Bone marrow (tissue), 2 donors: Measurements from ENCODE around the gene INTS1.

ENCODE experiments used
- DNase-seq, 2 donors: peaks; one replicate each; lab custom pipeline; 2025; lab: John Stamatoyannopoulos, UW

INTS1 gene, protein sequence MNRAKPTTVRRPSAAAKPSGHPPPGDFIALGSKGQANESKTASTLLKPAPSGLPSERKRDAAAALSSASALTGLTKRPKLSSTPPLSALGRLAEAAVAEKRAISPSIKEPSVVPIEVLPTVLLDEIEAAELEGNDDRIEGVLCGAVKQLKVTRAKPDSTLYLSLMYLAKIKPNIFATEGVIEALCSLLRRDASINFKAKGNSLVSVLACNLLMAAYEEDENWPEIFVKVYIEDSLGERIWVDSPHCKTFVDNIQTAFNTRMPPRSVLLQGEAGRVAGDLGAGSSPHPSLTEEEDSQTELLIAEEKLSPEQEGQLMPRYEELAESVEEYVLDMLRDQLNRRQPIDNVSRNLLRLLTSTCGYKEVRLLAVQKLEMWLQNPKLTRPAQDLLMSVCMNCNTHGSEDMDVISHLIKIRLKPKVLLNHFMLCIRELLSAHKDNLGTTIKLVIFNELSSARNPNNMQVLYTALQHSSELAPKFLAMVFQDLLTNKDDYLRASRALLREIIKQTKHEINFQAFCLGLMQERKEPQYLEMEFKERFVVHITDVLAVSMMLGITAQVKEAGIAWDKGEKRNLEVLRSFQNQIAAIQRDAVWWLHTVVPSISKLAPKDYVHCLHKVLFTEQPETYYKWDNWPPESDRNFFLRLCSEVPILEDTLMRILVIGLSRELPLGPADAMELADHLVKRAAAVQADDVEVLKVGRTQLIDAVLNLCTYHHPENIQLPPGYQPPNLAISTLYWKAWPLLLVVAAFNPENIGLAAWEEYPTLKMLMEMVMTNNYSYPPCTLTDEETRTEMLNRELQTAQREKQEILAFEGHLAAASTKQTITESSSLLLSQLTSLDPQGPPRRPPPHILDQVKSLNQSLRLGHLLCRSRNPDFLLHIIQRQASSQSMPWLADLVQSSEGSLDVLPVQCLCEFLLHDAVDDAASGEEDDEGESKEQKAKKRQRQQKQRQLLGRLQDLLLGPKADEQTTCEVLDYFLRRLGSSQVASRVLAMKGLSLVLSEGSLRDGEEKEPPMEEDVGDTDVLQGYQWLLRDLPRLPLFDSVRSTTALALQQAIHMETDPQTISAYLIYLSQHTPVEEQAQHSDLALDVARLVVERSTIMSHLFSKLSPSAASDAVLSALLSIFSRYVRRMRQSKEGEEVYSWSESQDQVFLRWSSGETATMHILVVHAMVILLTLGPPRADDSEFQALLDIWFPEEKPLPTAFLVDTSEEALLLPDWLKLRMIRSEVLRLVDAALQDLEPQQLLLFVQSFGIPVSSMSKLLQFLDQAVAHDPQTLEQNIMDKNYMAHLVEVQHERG (N-terminal part only)

DNA sequence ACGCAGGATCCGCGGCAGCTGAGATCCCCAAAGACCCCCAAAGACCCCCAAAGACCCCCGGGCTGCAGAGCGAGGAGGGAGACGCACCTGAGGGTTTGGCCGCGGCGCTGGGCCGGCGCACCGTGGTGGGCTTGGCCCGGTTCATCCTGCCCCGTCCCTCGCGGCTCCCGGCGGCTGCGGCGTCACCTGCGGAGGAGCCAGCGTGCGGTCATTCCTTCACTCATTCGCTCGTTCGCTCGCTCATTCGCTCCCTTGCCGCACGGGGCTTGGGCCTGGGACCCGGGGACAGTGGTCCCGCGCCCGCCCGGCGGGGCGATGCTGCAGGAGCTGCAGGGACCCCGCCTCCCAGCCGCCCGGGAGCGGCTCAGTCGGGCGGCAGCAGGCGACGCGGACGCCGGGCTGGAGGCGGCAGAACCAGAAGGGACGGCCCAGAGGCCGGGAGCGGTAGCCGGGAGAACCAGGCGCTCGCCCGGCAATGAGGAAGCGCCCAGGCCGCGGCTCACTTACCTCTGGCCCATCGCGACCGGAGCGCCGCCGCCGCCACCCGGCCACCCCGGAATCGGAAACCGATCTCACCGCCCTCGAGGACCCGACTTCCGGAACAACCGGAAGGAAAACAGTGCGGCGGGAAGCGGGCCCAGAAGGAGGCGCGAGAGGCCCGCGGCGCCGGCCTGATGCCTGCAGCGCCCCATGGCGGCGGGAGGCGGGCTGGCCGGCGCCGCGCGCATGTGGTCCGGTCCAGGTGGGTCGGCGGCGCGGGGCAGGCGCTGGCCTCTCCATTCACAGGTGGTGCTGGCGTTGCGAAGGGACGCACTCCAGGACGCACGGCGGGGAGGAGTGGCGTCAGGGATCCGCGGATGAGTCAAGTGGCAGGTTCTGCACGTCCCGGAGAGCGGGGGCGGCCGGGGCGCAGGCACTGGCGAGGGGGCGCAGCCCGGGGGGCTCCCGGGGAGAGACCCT lies at the start of gene INTS1:
INTS1 (minus strand) TSS at position 574 of the 960 bp plus-strand sequence; CDS start at position 145, 429 bp downstream.
- DNase-seq = peak; percentile 68 to 71

DNA sequence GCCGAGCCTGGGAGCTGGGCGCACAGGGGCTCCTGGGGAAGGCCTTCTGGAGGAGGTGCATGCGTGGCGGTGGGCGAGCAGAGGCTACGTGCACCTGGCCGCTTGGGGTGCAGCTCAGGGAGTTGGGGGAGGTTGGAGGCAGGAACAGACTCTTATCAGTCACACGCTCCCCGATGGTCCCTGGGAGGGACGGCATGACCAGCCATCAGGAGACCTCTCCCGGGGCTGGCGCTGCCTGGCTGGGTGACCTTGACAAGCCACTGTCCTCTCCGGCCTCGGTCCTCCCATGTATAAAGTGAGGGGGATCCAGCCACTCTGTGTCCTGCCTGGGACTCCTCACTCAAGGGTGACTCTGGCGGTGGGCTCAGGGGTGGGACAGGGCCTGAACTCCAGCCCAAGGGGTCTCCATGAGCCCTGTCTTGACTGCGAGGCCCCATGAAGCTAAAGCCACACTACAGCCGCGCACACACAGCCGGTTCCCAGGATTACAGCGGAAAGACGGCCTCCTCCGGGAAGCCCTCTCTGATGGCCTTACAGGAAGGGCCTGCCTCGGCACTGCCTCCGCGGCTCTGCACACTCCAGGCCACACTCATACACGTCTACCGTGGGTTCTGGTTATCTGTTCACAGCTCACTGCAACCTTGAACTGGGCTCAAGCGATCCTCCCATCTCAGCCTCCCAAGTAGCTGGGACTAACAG lies 49.5 kb upstream of the INTS1 start:
- DNase-seq = no peak

DNA sequence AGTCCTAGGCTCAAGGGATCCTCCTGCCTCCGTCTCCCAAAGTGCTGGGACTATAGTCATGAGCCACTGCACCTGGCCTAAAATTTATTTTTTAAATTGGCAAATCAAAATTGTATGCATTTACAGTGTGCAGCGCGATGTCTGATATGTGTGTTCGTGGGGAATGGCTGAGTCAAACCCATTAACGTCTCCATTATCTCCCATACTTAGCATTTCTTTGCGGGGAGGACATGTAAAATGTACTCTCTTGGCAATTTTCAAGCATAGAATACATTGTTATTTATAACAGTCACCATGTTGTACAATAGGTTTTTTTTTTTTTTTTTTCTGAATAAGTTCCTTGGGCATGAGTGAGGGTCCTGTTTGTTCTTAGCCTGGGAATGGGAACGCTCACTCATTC lies 48.0 kb upstream of the INTS1 start:
- no peak for DNase-seq

DNA sequence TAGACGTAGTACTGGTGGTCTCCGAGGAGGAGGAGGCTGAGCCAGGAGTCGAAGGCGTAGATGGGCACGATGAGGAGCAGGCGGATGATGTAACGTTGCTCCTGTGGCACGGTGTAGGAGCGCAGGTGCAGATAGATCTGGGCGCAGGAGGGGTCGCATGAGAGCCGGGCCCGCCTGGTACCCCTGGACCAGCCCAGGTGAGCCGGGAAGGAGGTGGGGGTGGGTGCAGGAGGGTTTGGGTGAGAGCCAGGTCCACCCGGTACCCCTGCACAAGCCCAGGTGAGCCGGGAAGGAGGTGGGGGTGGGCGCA lies 46.6 kb upstream of the INTS1 start:
- no peak for DNase-seq

DNA sequence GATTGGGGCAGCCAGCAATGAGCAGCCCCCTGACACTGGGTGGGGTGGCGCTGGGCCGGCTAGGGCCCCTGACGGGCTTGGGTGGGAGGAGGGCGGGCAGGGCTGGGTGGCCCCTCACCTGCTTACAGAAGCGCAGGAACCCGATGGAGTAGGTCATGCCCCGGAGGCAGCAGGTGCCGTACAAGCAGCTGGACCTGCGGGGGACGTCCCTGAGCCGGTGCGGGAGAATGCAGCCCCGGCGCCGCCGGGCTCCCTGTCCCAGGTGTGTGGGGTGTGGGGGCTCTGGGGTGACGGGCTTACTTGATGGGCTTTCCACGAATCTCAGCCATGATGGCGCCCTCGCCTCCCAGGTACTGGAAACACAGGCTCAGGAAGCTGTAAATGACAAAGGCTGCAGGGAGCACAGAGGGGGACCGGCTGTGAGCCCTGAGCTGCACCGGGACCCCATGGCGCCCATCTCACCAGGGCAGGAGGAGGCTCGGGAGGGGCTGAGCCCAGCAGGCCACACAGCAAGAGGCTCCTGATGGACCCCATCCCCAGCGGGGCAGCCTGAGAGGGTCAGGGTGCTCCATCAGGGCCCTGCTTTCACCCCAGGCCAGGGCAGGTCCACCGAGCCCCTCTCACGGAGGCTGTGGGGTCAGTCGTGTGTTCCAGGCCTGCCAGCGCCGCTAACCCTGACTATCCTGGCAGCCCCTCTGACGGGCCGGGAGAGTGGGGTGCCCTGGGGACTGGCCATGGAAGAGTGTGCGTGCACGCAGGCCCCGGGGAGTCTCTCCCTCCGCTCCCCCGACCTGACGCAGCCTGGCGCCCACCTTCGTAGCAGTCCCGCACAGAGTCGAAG lies 46.0 kb upstream of the INTS1 start:
- DNase-seq = no peak

DNA sequence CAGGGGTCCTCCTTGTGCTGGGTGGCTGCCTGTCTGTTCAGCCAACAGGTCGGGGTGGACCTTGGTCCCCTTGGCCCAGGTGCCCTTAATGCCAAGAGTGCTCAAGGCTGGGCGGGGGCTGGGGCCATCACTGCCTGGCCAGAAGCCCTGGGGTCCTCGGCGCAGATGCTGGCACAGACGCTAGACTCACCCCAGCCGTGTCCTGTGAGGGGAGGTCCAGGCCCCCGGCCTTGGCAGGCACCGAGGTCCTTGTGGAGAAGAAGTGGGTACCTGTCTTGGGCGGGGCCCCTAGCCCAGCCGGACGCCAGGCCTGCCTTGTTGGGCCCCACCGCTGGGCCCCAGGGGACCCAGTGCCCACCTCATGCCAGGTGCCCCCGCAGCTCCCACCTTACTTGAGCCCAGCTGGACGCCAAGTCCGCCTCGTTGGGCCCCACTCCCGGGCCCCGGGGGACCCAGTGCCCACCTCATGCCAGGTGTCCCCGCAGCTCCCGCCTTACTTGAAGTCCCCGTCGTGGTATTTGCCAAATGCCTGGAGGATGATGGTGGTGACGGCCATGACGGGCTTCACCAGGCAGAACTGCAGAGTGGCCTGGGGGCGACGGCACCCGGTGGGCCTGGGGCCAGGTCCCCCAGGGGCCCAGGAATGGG lies 45.3 kb upstream of the INTS1 start:
- DNase-seq = no peak

DNA sequence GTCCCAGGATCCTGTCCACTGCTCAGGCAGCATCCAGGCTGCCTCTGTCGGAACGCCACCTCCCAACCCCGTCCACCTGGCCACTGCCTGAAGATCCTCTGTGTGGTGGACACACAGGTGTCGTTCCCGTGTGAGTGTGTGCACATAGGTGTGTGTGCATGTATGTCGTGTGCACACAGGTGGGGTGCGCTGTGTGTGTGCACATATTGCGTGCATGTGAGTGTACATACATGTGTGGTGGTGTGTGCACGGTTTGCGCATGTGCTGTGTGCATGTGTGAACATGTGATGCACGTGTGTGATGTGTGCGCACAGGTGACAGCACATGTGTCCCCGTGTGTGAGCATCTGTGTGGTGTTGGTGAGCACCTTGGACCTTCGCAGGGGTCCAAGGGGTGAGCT lies 44.8 kb upstream of the INTS1 start:
- DNase-seq = no peak

DNA sequence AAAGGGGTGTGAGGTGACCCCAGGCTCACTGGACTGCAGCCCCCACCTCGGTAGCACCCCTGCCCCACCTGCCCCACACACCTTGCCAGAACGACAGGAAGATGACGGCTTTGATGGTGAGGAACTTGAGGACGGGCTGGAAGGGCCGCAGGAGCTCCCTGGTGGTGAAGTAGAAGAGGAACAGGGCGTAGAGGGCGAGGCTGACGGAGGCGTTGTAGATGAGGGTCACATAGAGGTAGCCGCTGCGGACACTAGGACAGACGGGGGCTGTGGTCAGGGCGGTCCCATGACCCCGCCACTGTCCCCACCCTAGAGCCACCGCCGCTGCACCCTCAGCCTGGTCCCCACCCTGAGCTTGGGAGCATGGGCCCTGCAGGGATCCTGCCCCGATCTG lies 44.2 kb upstream of the INTS1 start:
- DNase-seq = no peak

DNA sequence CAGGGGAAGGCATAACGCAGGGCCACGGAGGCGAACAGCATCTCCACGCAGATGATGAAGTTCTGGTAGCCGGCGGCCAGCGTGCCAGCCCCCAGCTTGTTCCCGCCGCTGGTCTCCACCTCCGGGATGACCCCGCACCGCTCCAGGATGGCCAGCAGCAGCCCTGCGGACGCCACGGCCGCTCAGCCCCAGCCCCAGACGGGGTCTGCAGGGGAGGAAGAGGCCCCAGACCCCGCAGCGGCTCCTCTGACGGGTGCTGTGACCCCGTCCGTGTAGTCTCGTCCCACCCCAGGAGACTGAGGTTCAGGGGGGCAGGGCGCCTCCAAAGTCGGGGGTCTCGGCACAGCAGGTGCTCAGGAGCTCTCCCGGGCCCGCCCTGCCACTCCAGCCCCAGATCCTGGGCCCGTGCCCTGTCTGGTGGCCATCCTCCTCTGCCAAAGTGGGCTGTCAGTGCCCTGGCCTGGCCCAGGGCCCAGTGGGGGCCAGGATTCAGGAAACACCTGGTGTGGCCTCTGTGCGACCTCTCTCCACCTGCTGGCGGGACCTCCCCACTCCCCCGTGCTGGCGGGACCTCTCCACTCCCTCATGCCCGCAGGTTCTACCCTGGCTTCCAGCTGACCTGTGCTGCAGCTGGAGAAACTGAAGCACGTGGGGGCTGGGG lies 43.7 kb upstream of the INTS1 start:
- no peak for DNase-seq

DNA sequence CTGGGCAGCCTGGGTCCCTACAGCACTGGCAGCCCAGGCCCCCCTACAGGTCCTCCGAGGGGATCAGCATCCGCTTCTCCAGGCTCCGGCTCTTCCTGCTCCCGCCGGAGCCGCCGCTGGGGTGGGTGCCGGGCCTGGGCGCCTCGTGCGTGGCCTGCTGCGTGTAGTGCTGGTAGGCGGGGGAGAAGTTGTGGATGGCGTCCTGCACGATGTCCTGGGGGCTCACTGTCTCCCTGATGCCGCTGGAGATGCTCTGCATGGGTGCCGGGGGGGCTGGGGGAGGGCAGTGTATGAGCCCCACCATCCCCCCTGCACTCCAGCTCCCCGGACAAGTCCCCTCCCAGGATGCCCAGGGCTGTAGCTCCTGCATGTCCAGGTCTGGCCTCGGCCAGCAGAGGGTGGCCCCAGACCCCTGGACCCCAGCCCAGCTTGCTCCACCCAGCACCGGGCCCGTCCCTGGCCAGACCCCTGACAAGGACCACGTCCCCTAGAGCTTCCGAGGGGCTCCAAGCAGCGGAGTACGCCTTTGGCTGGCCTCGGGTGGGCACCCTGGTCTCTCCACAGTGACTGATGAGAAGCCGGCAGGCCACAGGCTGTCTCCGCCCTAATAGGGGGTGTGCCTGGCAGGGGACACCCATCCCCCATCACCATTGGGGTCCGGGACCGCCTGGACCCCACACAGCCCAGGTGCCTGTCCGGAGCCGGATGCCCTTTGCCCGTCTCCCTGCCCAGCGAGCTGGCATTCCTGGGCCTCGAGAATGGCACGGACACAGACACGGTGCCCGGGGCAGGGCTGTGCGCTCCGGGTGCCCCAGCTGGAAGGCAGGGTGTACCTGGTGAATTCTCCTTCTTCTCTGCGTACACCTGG lies 43.0 kb upstream of the INTS1 start:
- DNase-seq = no peak

DNA sequence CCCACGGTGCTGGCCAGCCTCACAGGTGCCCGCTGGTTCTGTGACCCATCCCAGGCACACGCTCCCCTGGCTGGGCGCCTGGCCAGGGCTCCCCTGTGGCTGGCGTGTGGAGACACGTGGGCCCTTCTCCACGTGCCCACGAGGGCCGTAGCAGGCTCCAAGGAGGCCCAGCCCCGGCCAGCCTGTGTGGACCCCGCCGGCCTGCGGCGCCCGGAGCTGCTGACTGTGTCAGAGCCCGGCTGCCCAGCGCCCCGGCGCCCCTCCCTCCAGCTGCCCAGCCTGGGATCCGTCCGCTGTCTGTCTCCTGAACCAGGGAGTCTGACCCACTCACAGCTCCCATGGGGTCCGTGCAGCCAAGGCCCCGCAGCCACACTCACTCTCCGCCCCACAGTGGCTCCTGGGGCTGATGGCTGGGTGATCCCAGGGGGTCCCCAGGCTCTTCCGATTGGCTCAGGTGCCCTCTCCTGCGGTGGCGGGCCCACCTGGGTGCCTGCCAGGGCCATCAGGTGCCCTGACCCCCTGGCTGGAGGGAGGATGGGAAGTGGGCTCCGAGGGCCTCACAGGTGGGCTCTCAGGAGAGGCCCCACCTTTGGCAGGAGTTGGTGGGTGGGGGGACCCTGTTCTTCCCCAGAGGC lies 42.2 kb upstream of the INTS1 start:
- DNase-seq = no peak

DNA sequence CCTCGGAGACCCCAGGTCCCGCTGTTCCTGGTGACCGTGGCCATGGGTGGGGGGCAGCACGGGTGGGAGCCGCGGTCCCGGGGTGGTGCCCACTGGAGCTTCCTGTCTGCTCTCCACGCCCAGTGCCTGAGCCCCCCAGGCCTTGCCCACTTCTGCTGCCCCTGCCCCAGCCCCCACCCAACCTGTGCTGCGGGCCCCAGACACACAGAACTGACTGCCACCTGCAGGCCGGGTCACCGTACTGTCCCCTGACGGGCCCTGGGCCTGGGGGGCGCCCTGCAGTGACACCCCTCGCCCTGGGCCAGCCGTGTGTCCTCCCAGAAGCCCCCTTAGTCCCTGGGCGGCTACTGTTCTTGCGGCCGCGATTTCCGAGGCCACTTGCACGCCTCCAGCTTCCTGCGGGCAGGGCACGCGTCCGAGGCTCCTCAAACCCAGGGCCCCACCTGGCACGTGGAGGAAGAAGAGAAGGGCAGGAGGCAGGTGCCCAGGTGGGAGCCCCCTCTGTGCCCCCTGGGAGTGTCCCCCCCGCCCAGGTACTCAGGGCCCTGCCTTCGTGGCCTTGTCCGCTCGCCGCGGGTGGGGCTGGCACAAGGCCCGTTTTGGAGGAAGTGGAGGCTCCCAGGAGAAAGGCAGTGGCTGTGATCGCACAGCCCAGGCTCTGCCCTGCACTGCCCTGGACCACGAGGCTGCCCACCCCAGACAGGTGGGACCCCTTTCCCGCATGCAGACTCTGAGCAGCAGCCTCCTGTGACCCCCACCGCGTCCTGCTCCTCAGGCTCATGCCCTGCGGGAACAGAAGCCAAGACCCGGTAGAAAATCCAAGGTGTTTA lies 41.4 kb upstream of the INTS1 start:
- no peak for DNase-seq

DNA sequence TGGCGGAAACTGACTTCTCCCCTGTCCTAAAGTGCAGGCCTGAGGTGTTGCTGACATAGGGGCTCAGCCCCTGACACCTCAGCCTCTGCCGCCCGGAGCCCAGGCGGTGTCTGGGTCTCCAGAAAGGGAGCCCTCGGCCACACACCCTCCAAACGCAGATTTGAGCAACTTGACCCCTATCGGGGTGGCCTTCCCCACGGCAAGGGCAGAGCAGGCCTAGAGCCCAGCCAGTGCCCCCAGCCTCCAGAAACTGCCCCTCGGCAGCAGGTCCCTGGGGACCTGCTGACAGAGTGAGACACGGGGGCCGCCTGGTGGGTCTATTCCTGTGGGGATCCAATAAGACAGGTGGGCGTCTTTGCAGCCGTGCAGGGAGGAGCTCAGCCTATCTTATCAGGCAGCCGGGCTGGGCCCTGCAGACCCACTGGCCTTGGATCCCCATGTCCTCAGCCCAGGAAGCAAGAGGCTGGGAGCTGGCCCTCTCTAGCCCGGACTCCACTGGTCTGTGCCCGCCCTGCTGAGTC lies 40.8 kb upstream of the INTS1 start:
- no peak for DNase-seq

DNA sequence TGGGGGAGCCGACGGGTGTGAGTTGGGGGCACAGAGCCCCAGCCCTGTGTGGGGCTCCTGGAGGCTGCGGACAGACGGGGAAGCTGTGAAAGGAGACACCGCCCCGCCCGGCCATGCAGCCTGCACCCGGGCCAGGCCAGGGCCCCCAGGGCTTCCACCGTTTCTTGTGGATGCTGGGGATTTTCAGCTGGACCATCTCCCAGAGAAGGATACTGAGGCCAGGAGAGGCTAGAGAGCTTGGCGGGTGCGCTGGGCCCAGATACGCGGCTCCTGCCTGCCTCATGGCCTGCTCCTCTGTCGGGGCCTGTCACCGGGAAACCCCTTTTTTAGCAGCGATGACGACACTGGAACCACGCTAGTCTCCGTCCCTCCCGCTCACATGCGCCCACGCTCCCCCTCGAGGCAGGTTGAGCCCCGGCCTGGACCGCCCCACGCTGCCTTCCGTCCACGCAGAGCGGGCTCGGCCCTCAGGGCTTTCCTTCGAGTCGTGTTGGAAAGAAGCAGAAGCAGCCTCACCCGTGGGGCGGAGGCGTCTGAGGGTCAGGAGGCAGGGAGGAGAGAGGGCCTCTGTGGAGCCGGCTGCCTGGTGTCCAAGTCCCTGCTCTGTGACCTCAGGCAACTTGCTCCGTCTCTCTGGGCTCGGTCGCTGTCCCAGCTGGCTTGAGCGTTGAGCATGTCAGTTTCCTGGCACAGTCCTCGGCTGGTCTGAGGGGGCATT lies 40.1 kb upstream of the INTS1 start:
- no peak for DNase-seq

DNA sequence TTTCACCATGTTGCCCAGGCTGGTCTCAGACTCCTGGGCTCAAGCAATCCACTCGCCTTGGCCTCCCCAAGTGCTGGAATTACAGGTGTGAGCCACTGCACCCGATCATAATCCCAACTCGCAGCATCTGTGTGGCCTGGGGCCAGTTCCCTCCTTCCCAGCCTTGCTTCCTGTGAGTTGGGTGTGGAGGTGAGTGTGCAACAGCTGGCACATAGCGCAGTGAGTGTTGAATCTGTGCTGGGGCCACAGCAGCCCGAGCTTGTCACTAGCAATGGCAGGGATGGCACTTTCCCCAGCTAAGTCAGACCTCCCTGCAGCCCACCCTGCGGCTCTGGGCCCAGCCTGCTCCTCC lies 39.6 kb upstream of the INTS1 start:
- no peak for DNase-seq
